Activated T-cell treated with anti-CD3 and anti-CD28 coated beads for 4 hours (primary cell): Measurements from ENCODE around the gene GLG1.
"Not testable (repeated sequence)": the region's sequence is repeated elsewhere in the genome, so short reads cannot be mapped to it uniquely, and the experiment has no call there.

Experiments used
- DNase-seq: peaks from one replicate; pipeline ENCODE4 v3.0.0-alpha.2; 2020

Gene GLG1

DNA sequence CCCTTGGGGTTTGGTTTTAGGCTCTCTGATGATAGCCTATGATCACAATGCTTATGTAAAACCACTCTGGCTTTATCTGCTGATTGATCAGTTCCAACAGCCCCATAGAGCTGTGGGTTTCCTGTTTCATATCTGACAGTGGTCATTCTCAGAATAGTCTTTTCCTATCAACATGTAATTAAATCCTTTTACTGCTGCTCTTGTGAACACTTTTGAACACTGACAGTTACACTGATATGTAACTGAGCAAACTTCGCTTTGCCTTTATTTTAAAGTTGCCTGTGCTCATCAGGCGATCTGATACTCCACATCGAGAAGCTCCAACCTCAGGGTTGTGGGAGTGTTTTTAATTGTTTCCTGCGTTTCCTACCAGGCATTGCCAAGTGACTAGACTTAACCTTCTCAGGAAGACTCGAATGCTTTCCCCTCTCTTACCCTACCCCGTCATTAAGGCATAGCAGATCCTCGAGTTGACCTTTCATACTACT lies 168.4 kb downstream of the GLG1 start:
- DNase-seq, result no peak

DNA sequence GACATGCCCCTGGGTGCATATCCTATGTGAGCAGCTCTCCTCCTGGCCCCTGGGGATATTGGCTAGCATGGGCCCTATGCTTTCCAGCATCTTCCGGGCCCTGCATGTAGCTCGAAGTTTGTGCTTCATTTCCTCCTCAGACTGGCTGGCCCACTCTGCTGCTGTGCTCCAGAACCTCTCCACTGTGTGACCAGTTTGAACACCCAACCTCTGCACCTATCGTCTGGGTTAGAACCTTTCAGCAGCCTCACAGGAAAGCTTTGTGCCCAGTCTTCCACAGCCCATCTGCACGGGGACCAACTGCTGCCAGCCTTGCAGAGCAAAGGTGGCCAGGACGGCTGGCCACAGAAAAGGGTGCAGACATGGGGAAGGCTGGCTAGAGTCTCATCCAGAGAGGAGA lies 175.4 kb downstream of the GLG1 start:
- no peak for DNase-seq

GRCh38 chr16:74430036-74430712 lies 176.7 kb downstream of the GLG1 start:
- DNase-seq, result peak; percentile 22

- not testable (repeated sequence) for DNase-seq
Observed at GRCh38 chr16:74428493-74428892, 178.4 kb downstream of the GLG1 start.

DNA sequence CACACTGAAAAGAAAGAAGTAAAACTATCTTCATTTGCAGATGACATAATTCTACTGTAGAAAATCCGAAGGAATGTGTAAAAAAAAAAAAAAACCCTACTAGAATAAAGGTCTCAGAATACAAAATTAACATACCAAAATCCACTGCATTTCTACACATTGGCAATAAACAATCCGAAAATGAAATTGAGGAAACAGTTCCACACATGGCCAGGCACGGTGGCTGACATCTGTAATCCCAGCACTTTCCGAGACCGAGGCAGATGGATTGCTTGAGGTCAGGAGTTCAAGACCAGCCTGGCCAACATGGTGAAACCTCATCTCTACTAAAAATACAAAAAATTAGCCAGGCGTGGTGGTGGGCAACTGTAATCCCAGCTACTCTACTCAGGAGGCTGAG lies 181.2 kb downstream of the GLG1 start:
- not testable (repeated sequence) for DNase-seq

DNA sequence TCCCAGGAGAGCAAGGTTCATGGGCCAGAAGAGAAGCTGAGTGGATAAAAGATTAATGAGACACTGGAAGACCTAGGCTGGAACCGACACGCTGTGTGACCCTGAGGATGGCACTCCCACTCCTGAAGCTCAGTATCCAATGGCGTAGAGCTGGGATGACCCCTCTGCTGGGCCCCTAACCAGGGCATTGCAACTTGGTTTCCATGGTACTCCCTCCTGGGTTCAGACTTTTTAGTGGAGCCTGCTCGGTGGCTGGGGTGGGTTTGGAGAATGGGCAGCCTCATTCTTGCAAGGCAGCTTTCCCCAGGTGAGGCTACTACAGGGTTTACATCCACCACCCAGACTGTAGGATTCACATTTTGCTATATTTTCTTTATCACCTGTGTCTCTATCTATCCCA lies 183.2 kb downstream of the GLG1 start:
- not testable (repeated sequence) for DNase-seq

GRCh38 chr16:74422086-74422485 lies 184.8 kb downstream of the GLG1 start:
- not testable (repeated sequence) for DNase-seq

DNA sequence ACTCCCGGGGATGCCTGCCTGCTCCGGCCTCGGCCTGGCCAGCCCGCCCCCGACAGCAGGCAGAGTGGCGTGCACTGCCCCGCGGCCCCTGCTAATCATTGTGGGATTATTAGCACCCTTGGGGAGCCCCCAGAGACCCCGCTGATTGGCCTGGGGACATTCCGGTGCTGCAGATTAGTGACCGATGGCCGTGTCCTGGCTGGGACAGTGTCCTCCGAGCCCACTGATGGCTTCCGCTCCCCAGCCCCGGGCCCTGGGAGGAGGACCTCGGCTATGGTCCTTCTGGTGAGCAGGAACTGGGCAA lies 185.5 kb downstream of the GLG1 start:
- DNase-seq, result not testable (repeated sequence)

GRCh38 chr16:74420612-74421481 lies 186.1 kb downstream of the GLG1 start, which contains the start of gene CLEC18B:
CLEC18B (minus strand) TSS chr16:74421478; CDS start chr16:74421270, 208 bp downstream.
- not testable (repeated sequence) for DNase-seq

DNA sequence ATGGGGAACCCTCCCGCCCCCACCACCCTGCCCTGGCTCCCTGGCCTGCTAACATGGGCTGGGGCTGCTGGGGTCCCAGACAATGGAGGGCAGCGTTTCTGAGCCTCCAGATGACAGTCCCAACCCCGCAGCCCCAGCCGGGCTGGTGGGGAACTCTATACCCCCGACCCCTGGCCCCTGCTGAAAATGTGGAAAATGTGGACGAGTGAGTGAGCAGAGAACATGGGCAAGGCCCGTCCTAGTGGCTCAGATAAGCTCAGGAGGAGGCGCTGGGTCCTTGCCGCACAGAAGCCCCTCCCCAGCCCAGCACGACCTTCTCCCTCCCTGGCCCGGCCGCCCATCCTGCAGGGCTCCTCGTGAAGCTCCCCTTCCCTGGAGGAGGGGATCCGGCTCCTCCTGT lies 187.1 kb downstream of the GLG1 start:
- not testable (repeated sequence) for DNase-seq

DNA sequence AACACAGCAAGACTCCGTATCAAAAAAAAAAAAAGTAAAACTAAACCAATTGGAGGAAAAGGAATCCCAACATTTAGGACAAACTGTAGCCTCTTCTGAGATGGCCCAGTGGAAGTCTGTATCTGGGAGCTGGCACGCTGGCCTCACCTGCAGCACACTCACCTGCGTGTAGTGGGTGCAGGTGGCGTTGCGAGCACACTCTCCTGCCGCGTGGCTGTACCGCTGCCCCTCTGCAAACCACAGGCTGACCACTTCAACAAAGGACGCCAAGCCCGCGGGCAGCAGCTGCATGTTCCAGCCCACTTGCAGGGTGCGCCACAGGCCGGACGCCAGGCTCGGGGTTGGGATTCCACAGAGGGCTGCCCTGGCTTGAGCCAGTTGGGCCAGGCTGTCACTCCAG lies 189.0 kb downstream of the GLG1 start:
- DNase-seq, result not testable (repeated sequence)

GRCh38 chr16:74413920-74414319 lies 193.0 kb downstream of the GLG1 start:
- DNase-seq, result not testable (repeated sequence)

- DNase-seq, result not testable (repeated sequence)
Observed at GRCh38 chr16:74413485-74413884, 193.4 kb downstream of the GLG1 start.

DNA sequence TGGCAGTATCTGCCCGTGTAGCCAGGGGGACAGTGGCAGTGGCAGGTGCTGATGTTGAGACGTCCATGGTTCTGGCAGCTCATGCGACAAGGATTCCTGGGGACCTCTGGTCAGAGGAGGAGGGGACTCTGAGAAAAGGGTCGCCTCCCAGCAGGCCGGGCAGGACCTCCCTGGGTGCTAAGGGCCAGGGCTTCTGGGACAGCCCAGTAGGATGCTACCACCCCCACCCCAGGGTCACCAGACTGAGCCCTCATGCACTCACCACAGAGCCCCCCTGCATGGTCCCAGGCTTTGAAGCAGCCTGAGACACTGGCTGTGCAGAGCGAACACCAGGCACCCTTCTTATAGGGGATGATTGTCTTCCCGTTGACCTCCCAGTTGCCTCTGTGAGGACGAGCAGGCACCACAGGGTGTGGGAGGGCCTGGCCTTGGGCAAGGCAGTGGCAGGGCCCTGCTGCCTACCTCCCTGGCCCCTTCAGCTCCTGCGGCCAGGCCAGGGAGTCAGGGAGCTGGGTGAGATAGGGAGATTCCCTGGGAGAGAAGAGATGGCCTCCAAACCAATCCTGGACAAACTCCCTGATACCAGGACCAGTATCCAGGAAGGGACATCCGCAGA lies 194.0 kb downstream of the GLG1 start:
- not testable (repeated sequence) for DNase-seq

DNA sequence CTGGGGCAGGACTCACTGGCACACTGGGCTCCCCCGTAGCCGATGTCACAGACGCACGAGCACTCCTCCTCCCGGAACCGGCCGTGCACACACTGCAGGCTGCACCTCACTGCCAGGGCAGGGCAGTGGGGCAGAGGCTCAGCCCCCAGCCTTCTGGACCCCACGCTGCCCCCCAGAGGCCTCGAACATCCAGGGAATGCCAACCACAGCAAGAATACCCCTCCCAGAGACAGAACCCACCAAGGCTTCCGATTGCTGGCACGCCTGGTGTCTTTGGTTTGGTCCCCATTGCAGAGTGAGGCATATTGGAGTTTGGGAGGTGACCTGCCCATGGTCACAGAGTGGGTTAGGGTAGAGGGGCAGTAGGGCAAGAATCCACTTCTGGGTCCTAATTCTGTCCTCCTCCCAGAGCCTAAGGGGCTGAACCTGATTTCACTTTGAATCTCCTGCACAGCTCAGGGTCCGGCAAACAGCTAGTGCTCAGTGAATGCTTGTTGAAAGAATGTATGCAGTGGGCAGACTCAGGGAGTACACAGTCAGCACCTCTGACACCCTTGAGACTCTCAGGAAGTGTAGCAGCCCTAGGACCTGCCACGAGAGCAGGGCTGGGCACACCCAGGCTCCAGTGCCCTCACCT lies 194.7 kb downstream of the GLG1 start:
- DNase-seq, result not testable (repeated sequence)

GRCh38 chr16:74410981-74411380 lies 195.9 kb downstream of the GLG1 start:
- DNase-seq, result not testable (repeated sequence)

DNA sequence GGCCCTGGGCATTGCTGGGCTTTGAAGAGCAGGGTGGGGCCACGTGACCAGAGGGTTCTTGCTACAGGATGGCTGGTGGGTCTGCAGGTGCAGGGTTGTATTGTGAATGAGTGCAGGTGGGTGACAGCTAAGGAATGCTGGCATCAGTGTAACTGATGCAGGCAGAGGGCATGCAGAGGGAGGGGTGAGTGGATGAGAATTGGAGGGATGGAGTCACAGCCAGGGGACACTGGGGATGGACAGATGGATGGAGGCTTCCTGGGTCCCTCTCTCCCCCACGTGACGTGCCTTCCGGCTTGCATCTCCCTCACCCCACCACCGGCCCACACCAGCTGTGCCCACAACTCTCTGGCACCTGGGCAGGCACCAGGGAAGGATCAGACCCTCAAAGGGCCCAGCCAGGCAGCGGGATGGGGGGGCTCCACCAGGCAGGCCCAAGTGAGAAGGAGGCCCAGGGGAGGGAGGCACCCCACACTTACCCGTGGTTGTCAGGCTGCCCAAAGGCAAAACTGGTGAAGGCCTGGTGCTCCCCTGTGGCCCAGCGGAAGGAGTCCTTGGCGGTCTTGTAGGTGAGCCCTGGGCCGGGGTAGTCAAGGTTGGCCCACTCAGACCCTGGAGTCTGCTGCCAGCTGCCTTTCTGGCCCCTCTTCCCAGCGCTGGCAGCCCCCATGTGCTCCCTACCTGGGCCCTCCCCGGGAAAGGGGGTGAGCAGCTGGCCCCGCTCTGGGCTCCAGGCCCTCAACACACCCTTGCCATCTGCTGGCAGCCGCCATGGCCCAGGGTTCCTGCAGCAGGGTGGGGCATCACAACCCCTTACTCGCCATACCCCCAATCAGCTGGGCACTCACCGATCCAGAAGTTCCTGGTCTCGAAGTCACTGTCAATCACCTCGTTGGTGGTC lies 196.6 kb downstream of the GLG1 start:
- DNase-seq, result not testable (repeated sequence)

DNA sequence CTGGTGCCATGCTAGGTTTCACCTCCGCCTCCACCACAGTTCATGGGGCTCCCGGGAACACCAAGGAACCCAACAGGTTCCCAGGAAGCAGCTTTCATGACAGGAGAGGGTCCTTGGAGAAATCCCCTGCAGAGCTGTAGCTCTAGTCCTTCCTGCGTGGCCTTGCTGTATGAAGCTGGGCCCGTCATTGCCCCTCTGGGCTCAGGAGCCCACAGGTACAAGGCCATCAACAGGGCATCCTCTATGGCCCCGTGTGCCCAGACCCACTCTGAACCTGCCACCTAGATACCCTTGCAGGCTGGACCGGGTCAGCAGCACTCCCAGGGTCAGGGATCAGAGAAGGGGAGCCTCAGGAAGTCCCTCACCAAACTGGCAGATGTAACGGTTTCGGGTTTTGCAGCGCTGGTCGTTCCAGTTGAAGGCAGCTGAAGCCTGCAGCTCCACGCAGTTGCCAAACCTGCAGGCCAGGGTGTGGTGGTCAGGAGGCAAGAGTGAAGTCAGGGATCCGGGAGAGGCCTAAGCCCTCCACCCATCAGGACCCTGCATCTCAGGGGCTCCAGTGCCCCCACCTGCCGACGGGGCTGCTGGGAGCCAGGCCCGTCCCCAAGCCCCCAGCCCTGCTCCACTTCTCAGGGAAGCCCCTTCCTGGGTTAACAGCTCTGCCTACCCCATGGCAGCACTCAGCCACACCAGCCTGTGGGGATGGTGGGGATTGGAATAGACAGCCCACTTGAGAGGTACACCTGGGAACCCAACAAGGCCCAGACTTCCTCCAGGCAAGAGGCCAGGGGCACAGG lies 197.5 kb downstream of the GLG1 start:
- DNase-seq, result not testable (repeated sequence)

GRCh38 chr16:74407362-74407705 lies 199.6 kb downstream of the GLG1 start:
- DNase-seq, result not testable (repeated sequence)

- DNase-seq, result not testable (repeated sequence)
Observed at GRCh38 chr16:74406600-74407361, 200.1 kb downstream of the GLG1 start.
